ENCODE data around the gene PRORP. TPM values are rescaled to one million over a fixed set of nuclear protein-coding genes. Genes with fewer than 3 reads are reported as not detected.

PRORP gene
- total and polyA plus RNA-seq, 2 of the 13 experiments (the other 11 are each of a cell fraction or from before 2014, with no cell fraction given) = 48.9 to 88.7 TPM

DNA sequence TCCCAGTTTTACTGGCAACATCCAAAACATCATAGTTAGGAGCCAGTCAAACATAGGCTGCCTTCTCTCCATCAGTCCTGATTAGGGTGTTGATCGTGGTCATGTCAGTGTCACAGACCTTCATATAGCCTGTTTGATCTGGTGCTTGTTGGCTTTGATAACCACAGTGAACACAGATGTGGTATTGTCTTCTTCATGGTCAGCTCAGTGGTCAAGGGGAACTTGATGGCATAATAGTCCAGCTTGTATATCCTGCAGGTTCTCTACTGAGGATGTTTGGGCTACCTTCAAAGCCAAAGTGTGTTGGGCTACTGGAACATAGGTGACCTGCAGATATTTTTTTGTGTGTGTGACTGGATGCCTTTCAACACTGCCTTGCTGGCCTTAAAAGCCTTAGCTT lies 21.7 kb downstream of the PRORP start (continued):
- TF ChIP-seq ZBTB33 (CRISPR knock-in tag; IDR thresholded peaks at IDR 0.05) = 0 out of 2 replicates have a peak, but pooled peaks have one; percentile 12
- TF ChIP-seq ZNF513 (CRISPR knock-in tag; conservative IDR thresholded peaks at IDR 0.05) = no peak
- no peak for TF ChIP-seq BHLHE40 (IDR thresholded peaks at IDR 0.05; ENCODE audit: low read length)
- TF ChIP-seq, protein P1, sequence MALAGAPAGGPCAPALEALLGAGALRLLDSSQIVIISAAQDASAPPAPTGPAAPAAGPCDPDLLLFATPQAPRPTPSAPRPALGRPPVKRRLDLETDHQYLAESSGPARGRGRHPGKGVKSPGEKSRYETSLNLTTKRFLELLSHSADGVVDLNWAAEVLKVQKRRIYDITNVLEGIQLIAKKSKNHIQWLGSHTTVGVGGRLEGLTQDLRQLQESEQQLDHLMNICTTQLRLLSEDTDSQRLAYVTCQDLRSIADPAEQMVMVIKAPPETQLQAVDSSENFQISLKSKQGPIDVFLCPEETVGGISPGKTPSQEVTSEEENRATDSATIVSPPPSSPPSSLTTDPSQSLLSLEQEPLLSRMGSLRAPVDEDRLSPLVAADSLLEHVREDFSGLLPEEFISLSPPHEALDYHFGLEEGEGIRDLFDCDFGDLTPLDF (CRISPR knock-in tag; IDR thresholded peaks at IDR 0.05) = no peak
- no peak for TF ChIP-seq ZNF605 (CRISPR knock-in tag; IDR thresholded peaks at IDR 0.05)
- no peak for TF ChIP-seq ZNF547 (CRISPR knock-in tag; IDR thresholded peaks at IDR 0.05)
- no peak for TF ChIP-seq ZKSCAN1 (IDR thresholded peaks at IDR 0.05; ENCODE audit: low read length)
- TF ChIP-seq SAP130 (CRISPR knock-in tag; IDR thresholded peaks at IDR 0.05; ENCODE audit: low read depth) = peak; percentile 67
- TF ChIP-seq ZNF296 (CRISPR knock-in tag; conservative IDR thresholded peaks at IDR 0.05) = no peak
- no peak for TF ChIP-seq ZNF354B (CRISPR knock-in tag; IDR thresholded peaks at IDR 0.05)
- TF ChIP-seq NFRKB (IDR thresholded peaks at IDR 0.05) = no peak
- TF ChIP-seq DZIP1 (CRISPR knock-in tag; IDR thresholded peaks at IDR 0.05) = no peak
- no peak for TF ChIP-seq THAP8 (CRISPR knock-in tag; IDR thresholded peaks at IDR 0.05; ENCODE audit: borderline replicate concordance)
- no peak for TF ChIP-seq GZF1 (CRISPR knock-in tag; IDR thresholded peaks at IDR 0.05)
- peak; percentile 86; the same call in 1 of the 2 replicates for TF ChIP-seq THRA (CRISPR knock-in tag; IDR thresholded peaks at IDR 0.05; ENCODE audit: borderline replicate concordance)
- no peak for TF ChIP-seq ZNF382 (CRISPR knock-in tag; IDR thresholded peaks at IDR 0.05; ENCODE audit: borderline replicate concordance)
- peak; percentile 78 for TF ChIP-seq HDAC2 (CRISPR knock-in tag; IDR thresholded peaks at IDR 0.05)
- TF ChIP-seq SYNCRIP (IDR thresholded peaks at IDR 0.05; ENCODE audit: insufficient read depth, low read depth, low read length) = no peak
- peak; percentile 77 for TF ChIP-seq BCL6 (CRISPR knock-in tag; IDR thresholded peaks at IDR 0.05)

All from HepG2 (cell line).